DOHH2 (cell line): ENCODE data around the gene CLHC1.
A peak's percentile ranks its signal among the peaks of the same experiment; 100 is the strongest.

Source experiments
- H3F3A ChIP-seq: fragments of 200-600 bp; sonication (generic), shearing (Covaris generic); 2 replicates; pipeline ENCODE4 v1.6.0; 2016; ENCODE audit warnings: antibody characterized with exemption, mild to moderate bottlenecking; ENCODE audit not compliant: control insufficient read depth, insufficient read depth
- H3K27ac ChIP-seq: fragments of 200-600 bp; sonication (generic); 2 replicates; pipeline ENCODE4 v1.5.1; 2014; ENCODE audit warnings: low read depth, mild to moderate bottlenecking, low read length, moderate library complexity
- H3K27me3 ChIP-seq: fragments of 200-600 bp; sonication (generic); 2 replicates; pipeline ENCODE4 v1.6.1; 2014; ENCODE audit warnings: mild to moderate bottlenecking, low read length, mixed read lengths; ENCODE audit not compliant: control insufficient read depth
- H3K36me3 ChIP-seq: fragments of 200-600 bp; sonication (generic); 2 replicates; pipeline ENCODE4 v1.6.1; 2014; ENCODE audit warnings: mild to moderate bottlenecking, low read length, moderate library complexity, mixed read lengths; ENCODE audit not compliant: control insufficient read depth
- H3K4me1 ChIP-seq: fragments of 200-600 bp; sonication (generic); 2 replicates; pipeline ENCODE4 v1.6.1; 2014; ENCODE audit warnings: mild to moderate bottlenecking, low read length, mixed read lengths; ENCODE audit not compliant: control insufficient read depth
- H3K4me2 ChIP-seq: fragments of 200-600 bp; sonication (generic); 2 replicates; pipeline ENCODE4 v1.6.0; 2014; ENCODE audit warnings: mild to moderate bottlenecking, low read length, moderate library complexity
- H3K4me3 ChIP-seq: fragments of 200-600 bp; sonication (generic); 2 replicates; pipeline ENCODE4 v1.5.1; 2014; ENCODE audit warnings: mild to moderate bottlenecking, low read length, mixed read lengths
- H3K79me2 ChIP-seq: fragments of 200-600 bp; sonication (generic); 2 replicates; pipeline ENCODE4 v1.6.1; 2014; ENCODE audit warnings: mild to moderate bottlenecking, low read length, mixed read lengths; ENCODE audit not compliant: control insufficient read depth
- H3K9me2 ChIP-seq: fragments of 200-600 bp; sonication (generic); replicated peaks from 2 replicates; pipeline ENCODE4 v1.6.1; 2014; ENCODE audit warnings: mild to moderate bottlenecking, low read length, mixed read lengths; ENCODE audit not compliant: control insufficient read depth
- H3K9me3 ChIP-seq: fragments of 200-600 bp; sonication (generic); 2 replicates; pipeline ENCODE4 v1.6.1; 2014; ENCODE audit warnings: antibody characterized with exemption, low read length, mixed read lengths; ENCODE audit not compliant: control insufficient read depth, insufficient read depth
- H4K20me1 ChIP-seq: fragments of 200-600 bp; sonication (generic); 2 replicates; pipeline ENCODE4 v1.6.0; 2014; ENCODE audit warnings: low read depth, mild to moderate bottlenecking, antibody characterized with exemption, low read length, moderate library complexity; ENCODE audit not compliant: control insufficient read depth, insufficient read depth
- EZH2phosphoT487 ChIP-seq: fragments of 200-600 bp; sonication (generic); IDR thresholded peaks from 2 replicates; pipeline ENCODE4 v1.6.1; 2017; ENCODE audit warnings: borderline replicate concordance, mild to moderate bottlenecking, antibody characterized with exemption, low read length, moderate library complexity, mixed read lengths
- TF ChIP-seq, protein P1 (sequence below): fragments of 200-600 bp; sonication (generic); IDR thresholded peaks from one replicate; pipeline ENCODE4 v1.5.1; 2014; ENCODE audit warnings: antibody characterized with exemption, mild to moderate bottlenecking, low read depth, low read length; ENCODE audit not compliant: poor library complexity, severe bottlenecking

CLHC1 gene

GRCh38 chr2:55168221-55169154, 63.6 kb downstream of the CLHC1 start:
- H3K79me2 ChIP-seq, result no peaks in the 10 kb centered on the region

GRCh38 chr2:55165626-55166025, 66.5 kb downstream of the CLHC1 start:
- H3K27me3 ChIP-seq, result no peaks in the 10 kb centered on the region
- no peak overlapping the region for H3K4me2 ChIP-seq
- H4K20me1 ChIP-seq, result no peaks in the 10 kb centered on the region
- no peak overlapping the region for H3K27ac ChIP-seq
- H3K4me3 ChIP-seq, result no peak overlapping the region
- no peaks in the 10 kb centered on the region for H3K4me1 ChIP-seq
- TF ChIP-seq EZH2phosphoT487, result no peak
- TF ChIP-seq, protein P1, sequence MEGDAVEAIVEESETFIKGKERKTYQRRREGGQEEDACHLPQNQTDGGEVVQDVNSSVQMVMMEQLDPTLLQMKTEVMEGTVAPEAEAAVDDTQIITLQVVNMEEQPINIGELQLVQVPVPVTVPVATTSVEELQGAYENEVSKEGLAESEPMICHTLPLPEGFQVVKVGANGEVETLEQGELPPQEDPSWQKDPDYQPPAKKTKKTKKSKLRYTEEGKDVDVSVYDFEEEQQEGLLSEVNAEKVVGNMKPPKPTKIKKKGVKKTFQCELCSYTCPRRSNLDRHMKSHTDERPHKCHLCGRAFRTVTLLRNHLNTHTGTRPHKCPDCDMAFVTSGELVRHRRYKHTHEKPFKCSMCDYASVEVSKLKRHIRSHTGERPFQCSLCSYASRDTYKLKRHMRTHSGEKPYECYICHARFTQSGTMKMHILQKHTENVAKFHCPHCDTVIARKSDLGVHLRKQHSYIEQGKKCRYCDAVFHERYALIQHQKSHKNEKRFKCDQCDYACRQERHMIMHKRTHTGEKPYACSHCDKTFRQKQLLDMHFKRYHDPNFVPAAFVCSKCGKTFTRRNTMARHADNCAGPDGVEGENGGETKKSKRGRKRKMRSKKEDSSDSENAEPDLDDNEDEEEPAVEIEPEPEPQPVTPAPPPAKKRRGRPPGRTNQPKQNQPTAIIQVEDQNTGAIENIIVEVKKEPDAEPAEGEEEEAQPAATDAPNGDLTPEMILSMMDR, result no peak
- H3K9me2 ChIP-seq, result no peaks in the 10 kb centered on the region
- H3K9me3 ChIP-seq, result no peaks in the 10 kb centered on the region
- H3F3A ChIP-seq, result no peaks in the 10 kb centered on the region
- no peaks in the 10 kb centered on the region for H3K36me3 ChIP-seq
- H3K79me2 ChIP-seq, result no peaks in the 10 kb centered on the region

More at GRCh38 chr2:55168221-55169154, 63.6 kb downstream of the CLHC1 start:
- Histone ChIP-seq H3K9me3 (no peaks in the 10 kb centered on the region), H3F3A (no peaks in the 10 kb centered on the region), H4K20me1 (no peaks in the 10 kb centered on the region), H3K4me2 (no peak overlapping the region), H3K36me3 (no peaks in the 10 kb centered on the region), H3K4me1 (no peaks in the 10 kb centered on the region), H3K4me3 (no peak overlapping the region), H3K9me2 (no peaks in the 10 kb centered on the region), H3K27ac (no peak overlapping the region), H3K27me3 (no peaks in the 10 kb centered on the region)
- TF ChIP-seq EZH2phosphoT487, result no peak
- TF ChIP-seq, protein P1, result peak; percentile 75

DNA sequence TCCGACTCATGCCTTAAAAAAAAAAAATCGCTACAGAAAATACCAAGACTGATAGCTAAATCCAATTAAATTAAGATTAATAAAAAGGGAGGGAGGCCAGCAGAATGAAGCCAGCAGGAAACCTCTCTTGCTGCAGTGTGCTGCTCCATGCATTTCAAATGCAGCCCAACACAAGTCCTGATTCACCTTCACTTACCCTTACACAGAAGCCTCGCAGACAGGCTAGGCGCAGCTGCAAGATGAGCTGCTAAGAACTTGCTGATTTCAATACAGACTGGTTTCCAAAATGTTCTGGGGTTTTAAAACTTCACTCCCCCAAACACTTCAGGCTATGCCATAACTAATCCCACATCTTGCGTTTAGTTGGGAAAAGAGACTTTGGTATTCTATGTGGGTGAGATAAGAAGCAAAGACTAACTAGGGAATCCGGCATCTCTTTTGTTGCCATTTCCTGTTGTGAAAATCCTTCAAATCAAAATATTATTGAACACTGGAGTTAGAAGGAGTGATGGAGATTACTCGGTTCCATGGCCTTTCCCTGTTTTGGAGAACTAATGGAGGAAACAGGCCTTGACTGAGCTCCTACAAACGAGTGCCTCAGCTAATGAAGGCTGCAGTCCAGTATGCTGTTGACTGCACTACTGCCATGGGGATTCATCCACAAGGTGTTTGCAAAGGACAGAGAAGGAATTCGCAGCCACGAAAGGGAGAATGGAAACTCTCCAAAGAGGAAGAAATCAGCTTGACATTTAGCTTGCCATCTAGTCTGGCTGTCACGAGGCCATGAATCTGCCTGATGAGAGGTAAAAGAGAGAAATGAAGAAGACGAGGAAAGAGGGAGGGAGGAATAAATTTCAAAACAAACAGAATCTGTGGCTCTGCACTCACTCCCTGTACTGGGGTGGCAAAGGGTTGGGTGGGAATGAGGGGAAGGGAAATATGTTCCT, 67.3 kb downstream of the CLHC1 start:
- H3K4me2 ChIP-seq, result no peak overlapping the region
- no peaks in the 10 kb centered on the region for H3K79me2 ChIP-seq
- H3K27ac ChIP-seq, result no peak overlapping the region
- no peak for TF ChIP-seq EZH2phosphoT487
- TF ChIP-seq, protein P1, result no peak
- H3K9me3 ChIP-seq, result no peaks in the 10 kb centered on the region
- H3K4me1 ChIP-seq, result peaks cover 2% of the 10 kb centered on the region; the same call in 1 of the 2 replicates
- H3K36me3 ChIP-seq, result no peaks in the 10 kb centered on the region
- H3K4me3 ChIP-seq, result no peak overlapping the region
- H3F3A ChIP-seq, result no peaks in the 10 kb centered on the region
- H3K9me2 ChIP-seq, result no peaks in the 10 kb centered on the region
- no peaks in the 10 kb centered on the region for H3K27me3 ChIP-seq
- H4K20me1 ChIP-seq, result no peaks in the 10 kb centered on the region
